GM18505 (cell line): ENCODE measurements around the gene MT2A.
"Not testable (repeated sequence)": the region's sequence is repeated elsewhere in the genome, so short reads cannot be mapped to it uniquely, and the experiment has no call there.

ENCODE experiments used
- ATAC-seq: cut with Tn5 transposase; IDR thresholded peaks from one replicate; pipeline ENCODE4 v1.9.1; 2021; ENCODE audit not compliant: unreplicated experiment
- POLR2A ChIP-seq: IDR thresholded peaks from 4 replicates; pipeline ENCODE4 v1.6.1; 2011; ENCODE audit warnings: borderline replicate concordance; ENCODE audit not compliant: insufficient read depth, insufficient read length; ENCODE audit errors: extremely low read depth

MT2A gene

DNA sequence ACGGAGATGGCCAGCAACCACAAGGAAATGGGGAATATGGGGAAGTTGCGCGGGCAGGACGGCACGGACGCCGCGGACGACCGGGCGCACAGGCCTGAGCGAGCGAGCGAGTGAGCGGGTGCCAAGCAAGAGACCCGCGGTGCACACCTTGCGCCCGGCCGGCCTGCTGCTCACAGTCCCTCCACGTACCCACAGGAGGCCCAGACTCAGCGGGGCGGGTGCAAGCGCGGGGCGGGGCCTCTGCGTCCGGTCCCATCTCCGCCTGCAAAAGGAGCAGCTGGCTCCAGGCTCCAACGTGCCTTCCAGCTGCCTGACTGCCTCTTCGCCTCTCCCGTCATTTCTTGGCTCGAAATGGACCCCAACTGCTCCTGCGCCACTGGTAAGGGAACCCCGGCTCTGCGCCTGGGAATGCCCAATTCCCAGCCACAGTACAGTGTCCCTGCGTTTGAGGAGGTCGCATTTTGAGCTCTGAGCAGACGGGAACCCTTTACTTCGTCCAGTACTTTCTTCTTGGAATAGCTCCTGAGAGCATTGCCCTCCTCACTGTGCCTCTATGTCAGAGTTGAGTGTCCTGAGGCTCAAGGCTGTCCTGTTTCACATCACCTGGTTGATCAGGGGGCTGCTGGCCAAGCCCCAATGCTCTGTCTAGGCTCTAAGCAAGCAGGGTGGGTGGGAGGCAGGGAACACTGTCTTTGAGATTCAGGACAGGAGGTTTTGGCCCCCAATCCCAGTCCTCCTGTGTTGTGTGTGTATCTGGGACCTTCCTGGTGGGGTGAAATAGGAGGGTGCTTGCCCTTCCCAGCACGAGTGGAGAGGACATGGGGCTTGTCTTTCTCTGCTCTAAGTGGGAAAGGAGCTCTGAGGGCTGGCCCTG, 9.1 kb downstream of the MT2A start:
- ATAC-seq, result no peak
- no peak for TF ChIP-seq POLR2A

DNA sequence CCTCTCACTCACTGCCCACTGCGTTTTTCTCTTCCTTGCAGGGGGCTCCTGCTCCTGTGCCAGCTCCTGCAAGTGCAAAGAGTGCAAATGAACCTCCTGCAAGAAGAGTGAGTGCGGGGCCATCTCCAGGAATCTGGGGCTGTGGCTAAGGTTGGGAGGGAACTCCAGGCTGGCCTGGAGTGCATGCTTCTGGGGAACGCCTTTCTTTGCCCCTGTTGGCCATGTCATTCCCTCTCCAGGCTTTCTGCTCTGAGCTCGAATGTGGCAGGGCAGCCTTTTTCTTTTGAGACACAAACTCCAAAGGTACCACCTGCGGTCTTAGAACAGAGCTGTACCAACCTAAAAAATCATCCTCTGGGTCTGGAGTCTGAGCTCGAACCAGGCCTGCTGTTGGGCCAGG, 9.8 kb downstream of the MT2A start:
- no peak for ATAC-seq
- TF ChIP-seq POLR2A, result no peak

GRCh38 chr16:56620339-56620897, 12.0 kb downstream of the MT2A start:
- ATAC-seq, result no peak
- TF ChIP-seq POLR2A, result no peak

- not testable (repeated sequence) for ATAC-seq
These were observed 13.5 kb downstream of the MT2A start for GRCh38 chr16:56621665-56622445.

- not testable (repeated sequence) for ATAC-seq
These were observed 14.8 kb downstream of the MT2A start for GRCh38 chr16:56623184-56623583.

DNA sequence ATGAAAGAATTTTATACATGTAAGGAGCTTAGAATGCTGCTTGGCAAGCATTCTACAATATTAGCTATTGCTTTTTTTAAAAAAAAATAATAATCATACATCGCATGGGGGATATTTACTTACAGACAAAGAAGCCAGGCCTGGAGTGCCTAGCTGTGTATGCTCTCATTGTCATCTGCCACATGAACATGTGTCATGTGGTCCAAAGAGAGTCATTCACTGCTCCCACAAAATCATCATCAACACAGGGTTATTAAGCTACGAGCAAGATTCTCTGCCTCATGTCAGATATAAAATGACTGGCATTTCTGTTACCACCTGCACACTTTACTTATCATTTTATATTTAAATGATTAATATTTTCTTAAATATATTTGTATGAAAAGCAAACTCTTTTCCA, 15.3 kb downstream of the MT2A start:
- no peak for ATAC-seq
- TF ChIP-seq POLR2A, result no peak

DNA sequence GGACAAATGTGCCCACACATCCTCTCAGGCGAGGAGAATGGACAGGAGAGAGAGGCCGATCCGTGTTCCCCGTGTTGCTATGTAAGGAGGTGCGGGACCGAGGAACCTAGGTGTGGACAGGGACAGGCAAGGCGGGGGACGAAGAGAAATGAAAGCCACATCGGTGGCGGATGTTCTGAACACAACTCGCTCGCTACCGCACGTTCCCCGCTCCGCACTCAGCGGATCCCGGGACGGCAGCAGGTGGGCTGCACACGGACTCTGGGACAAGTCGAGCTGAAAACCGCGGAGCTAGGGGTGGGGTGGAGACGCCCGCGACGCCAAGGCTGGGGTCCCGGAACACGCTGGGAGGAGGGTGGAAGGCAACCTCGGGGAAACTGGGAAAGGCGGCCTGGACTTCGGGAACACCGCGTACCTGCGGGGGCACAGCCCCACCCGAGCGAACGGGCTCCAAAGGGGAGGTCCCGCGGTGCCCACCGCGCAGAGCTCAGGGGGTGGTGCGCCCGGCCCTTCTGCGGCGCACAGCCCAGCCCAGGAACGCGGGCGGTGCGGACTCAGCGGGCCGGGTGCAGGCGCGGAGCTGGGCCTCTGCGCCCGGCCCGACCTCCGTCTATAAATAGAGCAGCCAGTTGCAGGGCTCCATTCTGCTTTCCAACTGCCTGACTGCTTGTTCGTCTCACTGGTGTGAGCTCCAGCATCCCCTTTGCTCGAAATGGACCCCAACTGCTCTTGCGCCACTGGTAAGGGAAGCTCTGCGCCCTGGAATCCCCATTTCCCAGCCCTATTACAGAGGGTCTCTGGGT, 17.0 kb downstream of the MT2A start, which contains the start of gene MT1E:
Gene MT1E (plus strand): TSS at position 642 of the 803 bp plus-strand sequence. CDS start 71 bp downstream, at position 713.
- TF ChIP-seq POLR2A, result no peak
- no peak for ATAC-seq

- no peak for TF ChIP-seq POLR2A
These were observed 17.7 kb downstream of the MT2A start for GRCh38 chr16:56625943-56626654.

GRCh38 chr16:56626685-56627084, 18.3 kb downstream of the MT2A start:
- TF ChIP-seq POLR2A, result no peak
- ATAC-seq, result no peak

More at GRCh38 chr16:56625943-56626654, 17.7 kb downstream of the MT2A start:
- ATAC-seq, result no peak

DNA sequence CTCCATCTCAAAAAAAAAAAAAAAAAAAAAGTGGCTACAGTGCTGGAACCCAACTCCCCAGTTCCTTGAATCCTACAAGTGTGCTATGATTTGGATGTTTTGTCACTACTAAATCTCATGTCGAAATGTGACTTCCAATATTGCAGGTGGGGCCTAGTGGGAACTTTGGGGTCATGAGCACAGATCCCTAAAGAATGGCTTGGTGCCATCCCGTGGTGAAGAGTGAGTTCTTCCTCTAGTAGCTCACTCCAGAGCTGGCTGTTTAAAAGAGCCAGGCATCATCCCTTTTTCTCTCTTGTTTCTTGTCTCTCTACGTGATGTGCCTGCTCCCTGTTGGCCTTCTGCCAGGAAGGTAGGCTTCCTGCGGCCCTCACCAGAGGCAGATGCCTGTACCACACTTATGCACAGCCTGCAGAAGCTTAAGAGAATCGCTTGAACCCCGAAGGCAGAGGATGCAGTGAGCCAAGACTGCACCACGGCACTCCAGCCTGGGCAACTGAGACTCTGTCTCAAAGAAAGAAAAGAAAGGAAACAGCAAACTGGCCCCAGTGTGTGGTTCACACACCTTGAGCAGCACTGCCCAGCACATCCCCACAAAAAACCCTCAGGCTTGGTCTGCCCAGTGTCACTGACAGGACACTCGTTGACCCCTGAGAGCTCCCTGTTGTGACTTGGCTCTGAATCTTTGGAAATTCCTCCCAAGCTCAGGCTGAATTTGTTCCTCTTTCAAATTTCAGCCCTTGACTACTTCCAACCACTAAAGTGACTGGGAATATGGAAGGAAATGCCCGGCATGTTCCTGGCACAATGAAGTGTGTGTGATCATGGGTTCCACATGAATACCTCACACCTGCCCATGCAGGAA, 20.3 kb downstream of the MT2A start:
- no peak for TF ChIP-seq POLR2A
- no peak for ATAC-seq

DNA sequence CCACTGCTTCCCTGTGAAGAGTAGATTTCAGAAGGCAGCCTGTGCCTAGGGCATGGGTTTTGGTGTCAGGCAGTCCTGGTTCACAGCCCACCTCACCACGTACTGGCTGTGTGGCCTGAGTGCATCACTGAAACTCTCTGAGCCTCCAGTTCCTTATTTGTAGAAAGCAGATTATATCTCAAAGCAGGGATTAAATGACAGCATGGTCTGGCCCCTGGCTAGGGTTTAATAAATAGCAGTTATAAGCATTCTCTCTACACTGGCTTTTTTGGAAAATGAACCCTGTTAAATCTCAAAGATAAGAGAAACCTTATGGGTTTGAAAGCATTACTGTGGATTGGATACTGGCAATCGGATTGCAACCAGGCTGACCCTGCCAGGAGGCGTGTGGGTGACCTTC, 21.1 kb downstream of the MT2A start:
- TF ChIP-seq POLR2A, result no peak
- no peak for ATAC-seq

DNA sequence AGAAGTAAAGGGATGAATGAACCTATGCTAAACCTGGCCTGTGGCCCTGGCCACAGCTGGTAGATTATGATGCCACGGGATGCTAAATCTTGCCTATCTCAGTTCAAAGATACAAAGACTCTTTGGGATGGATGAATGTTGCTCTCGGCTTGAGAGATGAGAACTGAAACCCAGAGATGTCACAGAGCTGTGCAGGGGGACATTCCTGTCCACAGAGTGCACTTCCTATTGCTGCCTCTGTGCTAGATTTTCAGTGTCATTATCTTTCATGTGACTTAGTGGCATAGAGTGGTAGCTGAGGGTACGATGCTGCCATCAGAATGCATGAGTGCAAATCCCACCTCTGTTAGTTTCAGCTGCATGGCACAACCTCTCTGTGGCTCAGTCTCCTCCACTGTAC, 21.8 kb downstream of the MT2A start:
- TF ChIP-seq POLR2A, result no peak
- ATAC-seq, result peak; percentile 76
